RWPE2 (cell line): Measurements from ENCODE around the gene NUP133.

Source experiments
- ATAC-seq: fragments of 200-7000 bp; cut with Tn5 transposase; 3 replicates; pipeline ENCODE4 v1.9.1; 2021; ENCODE audit warnings: low read depth
- DNase-seq: peaks from one replicate; pipeline ENCODE4 v3.0.0-alpha.2; 2020; ENCODE audit warnings: low spot score
- H3K27ac ChIP-seq: fragments of 450-650 bp; 2 replicates; pipeline ENCODE4 v1.5.1; 2017; ENCODE audit warnings: mild to moderate bottlenecking; ENCODE audit not compliant: poor library complexity, severe bottlenecking
- H3K27me3 ChIP-seq: fragments of 250-450 bp; sonication (Bioruptor Pico); 2 replicates; pipeline ENCODE4 v1.5.1; 2021; ENCODE audit warnings: mild to moderate bottlenecking, moderate library complexity; ENCODE audit not compliant: insufficient read depth, poor library complexity, severe bottlenecking
- H3K36me3 ChIP-seq: fragments of 250-450 bp; sonication (Bioruptor Pico); 2 replicates; pipeline ENCODE4 v1.5.1; 2020; ENCODE audit warnings: low read depth, mild to moderate bottlenecking, moderate library complexity
- H3K4me1 ChIP-seq: fragments of 250-450 bp; sonication (Bioruptor Pico); 2 replicates; pipeline ENCODE4 v1.5.1; 2021; ENCODE audit warnings: mild to moderate bottlenecking, moderate library complexity; ENCODE audit not compliant: insufficient read depth, poor library complexity, severe bottlenecking
- H3K4me3 ChIP-seq: fragments of 250-450 bp; sonication (Bioruptor Pico); 2 replicates; pipeline ENCODE4 v1.5.1; 2021; ENCODE audit warnings: mild to moderate bottlenecking, moderate library complexity; ENCODE audit not compliant: severe bottlenecking
- H3K9me3 ChIP-seq: fragments of 250-450 bp; sonication (Bioruptor Pico); 2 replicates; pipeline ENCODE4 v1.5.1; 2021; ENCODE audit warnings: mild to moderate bottlenecking, moderate library complexity; ENCODE audit not compliant: severe bottlenecking
- TF ChIP-seq, protein P1 (sequence below): fragments of 450-650 bp; IDR thresholded peaks from one replicate; pipeline ENCODE4 v1.5.1; 2017; ENCODE audit warnings: mild to moderate bottlenecking, moderate library complexity; ENCODE audit not compliant: poor library complexity, severe bottlenecking

NUP133 gene

DNA sequence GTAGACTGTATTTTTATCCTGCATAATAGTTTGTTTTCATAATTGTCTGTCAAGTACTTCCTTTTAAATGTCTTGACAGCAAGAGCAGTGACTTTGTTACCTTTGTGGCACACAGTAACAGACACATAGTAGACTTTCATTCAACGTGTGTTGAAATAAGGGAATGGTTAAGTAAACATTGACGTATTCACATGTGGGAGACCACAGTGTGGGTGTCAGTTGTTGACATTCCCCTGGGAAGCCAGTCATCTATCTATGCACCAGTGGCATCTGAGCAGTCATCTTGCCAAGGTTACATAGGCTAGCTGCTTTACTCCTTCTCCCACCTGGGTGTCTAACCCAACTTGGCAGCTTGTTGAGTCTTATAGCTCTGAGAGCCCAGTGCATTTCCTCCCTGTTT, 1.4 kb upstream of the NUP133 start:
- H3K4me3 ChIP-seq, result no peak overlapping the region
- ATAC-seq (no peak), DNase-seq (no peak)
- TF ChIP-seq, protein P1, sequence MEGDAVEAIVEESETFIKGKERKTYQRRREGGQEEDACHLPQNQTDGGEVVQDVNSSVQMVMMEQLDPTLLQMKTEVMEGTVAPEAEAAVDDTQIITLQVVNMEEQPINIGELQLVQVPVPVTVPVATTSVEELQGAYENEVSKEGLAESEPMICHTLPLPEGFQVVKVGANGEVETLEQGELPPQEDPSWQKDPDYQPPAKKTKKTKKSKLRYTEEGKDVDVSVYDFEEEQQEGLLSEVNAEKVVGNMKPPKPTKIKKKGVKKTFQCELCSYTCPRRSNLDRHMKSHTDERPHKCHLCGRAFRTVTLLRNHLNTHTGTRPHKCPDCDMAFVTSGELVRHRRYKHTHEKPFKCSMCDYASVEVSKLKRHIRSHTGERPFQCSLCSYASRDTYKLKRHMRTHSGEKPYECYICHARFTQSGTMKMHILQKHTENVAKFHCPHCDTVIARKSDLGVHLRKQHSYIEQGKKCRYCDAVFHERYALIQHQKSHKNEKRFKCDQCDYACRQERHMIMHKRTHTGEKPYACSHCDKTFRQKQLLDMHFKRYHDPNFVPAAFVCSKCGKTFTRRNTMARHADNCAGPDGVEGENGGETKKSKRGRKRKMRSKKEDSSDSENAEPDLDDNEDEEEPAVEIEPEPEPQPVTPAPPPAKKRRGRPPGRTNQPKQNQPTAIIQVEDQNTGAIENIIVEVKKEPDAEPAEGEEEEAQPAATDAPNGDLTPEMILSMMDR, result no peak
- no peaks in the 10 kb centered on the region for H3K36me3 ChIP-seq
- no peaks in the 10 kb centered on the region for H3K27me3 ChIP-seq
- H3K4me1 ChIP-seq, result no peaks in the 10 kb centered on the region
- no peak overlapping the region for H3K27ac ChIP-seq
- no peaks in the 10 kb centered on the region for H3K9me3 ChIP-seq

DNA sequence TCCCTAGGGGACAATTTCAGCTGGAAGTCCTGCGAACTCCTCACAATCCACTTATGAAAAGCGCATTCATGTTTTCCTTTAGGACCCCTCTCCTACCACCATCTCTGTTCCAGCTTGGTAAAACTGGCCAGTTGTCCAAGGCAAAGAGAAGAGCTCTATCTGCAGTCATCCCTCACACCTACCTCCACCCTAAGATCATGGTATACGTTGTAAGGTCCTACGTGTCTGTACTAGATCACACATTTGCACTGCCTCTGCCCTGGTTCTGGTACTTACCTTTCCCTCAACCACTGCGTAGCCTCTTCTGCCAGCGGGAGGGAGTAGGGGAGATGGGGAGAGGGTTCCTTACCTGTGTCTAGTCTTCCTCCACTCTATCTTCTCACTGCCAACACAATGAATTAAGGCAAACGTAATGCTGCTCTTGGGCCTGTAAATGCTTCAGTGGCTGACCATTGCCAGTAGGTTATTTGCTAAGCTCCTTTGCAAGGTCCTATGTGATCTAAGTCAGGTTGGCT, 739 bp upstream of the NUP133 start:
- ATAC-seq, result no peak
- H3K9me3 ChIP-seq, result no peaks in the 10 kb centered on the region

DNA sequence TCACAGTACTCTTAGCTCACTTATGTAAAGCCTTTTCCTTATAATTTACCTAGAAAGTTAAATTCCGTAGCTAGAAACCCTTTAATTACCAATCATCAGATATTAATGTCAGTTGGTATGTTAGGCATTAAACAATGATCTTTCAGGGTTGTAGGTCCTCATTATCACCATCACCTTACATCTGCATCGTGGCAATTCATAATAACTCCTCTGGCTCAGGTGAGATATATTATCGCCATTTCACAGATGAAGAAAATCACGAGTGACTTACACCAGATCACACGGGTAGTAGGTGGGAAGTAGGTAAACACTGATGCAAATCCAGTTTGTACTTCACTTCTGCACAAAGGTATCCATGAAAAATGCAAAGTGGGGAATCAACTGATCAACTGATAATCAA, 639 bp downstream of the NUP133 start:
- H3K9me3 ChIP-seq, result no peaks in the 10 kb centered on the region
- peaks cover 5% of the 10 kb centered on the region; the same call in 1 of the 2 replicates for H3K36me3 ChIP-seq
- H3K27ac ChIP-seq, result peak overlapping the region; percentile 46
- TF ChIP-seq, protein P1, result no peak
- no peak for DNase-seq
- H3K4me1 ChIP-seq, result no peaks in the 10 kb centered on the region
- peak overlapping the region; percentile 91 for H3K4me3 ChIP-seq
- H3K27me3 ChIP-seq, result no peaks in the 10 kb centered on the region
- ATAC-seq, result peak; percentile 8; the same call in 1 of the 3 replicates

More for the DNA sequence above, 739 bp upstream of the NUP133 start:
- no peaks in the 10 kb centered on the region for H3K4me1 ChIP-seq
- TF ChIP-seq, protein P1, result no peak
- peak overlapping the region; percentile 46 for H3K27ac ChIP-seq
- DNase-seq, result no peak
- H3K27me3 ChIP-seq, result no peaks in the 10 kb centered on the region
- peak overlapping the region; percentile 91 for H3K4me3 ChIP-seq
- H3K36me3 ChIP-seq, result no peaks in the 10 kb centered on the region

DNA sequence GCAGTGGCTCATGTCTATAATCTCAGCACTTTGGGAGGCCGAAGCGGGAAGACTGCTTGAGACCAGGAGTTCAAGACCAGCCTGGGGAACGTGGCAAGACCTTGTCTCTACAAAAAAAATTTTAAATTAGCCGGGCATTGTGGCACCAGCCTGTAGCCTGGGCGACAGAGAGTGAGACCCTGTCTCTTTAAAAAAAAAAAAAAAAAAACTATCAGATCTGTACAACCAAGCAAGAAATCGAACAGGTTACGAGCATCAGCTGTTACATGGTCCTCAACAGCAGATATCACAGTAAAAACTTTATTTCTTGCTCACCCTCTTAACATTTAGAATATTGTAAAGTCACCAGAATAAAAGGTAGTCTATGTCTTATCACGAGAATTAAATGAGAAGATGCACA, 1.5 kb downstream of the NUP133 start:
- Histone ChIP-seq H3K4me1 (no peaks in the 10 kb centered on the region), H3K27ac (no peak overlapping the region), H3K4me3 (no peak overlapping the region), H3K36me3 (peaks cover 5% of the 10 kb centered on the region; the same call in 1 of the 2 replicates), H3K27me3 (no peaks in the 10 kb centered on the region), H3K9me3 (no peaks in the 10 kb centered on the region)
- TF ChIP-seq, protein P1, result no peak
- DNase-seq, result no peak
- no peak for ATAC-seq

DNA sequence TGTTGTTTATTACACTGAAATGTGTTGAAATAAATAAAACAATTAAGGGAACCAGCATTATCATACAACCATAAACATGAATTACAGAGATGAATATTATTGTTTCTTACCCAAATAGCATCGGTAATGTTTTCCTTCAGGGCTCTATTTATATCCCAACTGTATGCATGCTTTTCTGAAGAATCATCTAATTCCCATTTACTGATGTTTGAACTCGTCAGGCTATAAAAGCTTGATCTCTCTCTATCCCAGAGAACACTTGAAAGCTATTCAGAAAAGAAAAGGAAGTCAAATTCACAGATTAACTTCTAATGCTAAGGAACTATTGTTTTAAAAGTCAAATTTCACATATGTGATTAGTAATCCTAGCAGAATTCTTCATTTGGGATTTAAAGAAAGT, 12.4 kb downstream of the NUP133 start:
- Histone ChIP-seq H3K4me3 (no peak overlapping the region), H3K4me1 (no peaks in the 10 kb centered on the region), H3K27me3 (no peaks in the 10 kb centered on the region), H3K36me3 (peaks cover 40% of the 10 kb centered on the region), H3K27ac (no peak overlapping the region), H3K9me3 (no peaks in the 10 kb centered on the region)
- TF ChIP-seq, protein P1, result no peak
- DNase-seq, result no peak
- ATAC-seq, result no peak
